GM18505 (cell line): ENCODE results near the gene NUCB1.
"Not testable (repeated sequence)": the region's sequence is repeated elsewhere in the genome, so short reads cannot be mapped to it uniquely, and the experiment has no call there.

ENCODE experiments used
- ATAC-seq: cut with Tn5 transposase; IDR thresholded peaks from one replicate; pipeline ENCODE4 v1.9.1; 2021; ENCODE audit not compliant: unreplicated experiment
- POLR2A ChIP-seq: IDR thresholded peaks from 4 replicates; pipeline ENCODE4 v1.6.1; 2011; ENCODE audit warnings: borderline replicate concordance; ENCODE audit not compliant: insufficient read depth, insufficient read length; ENCODE audit errors: extremely low read depth

Gene NUCB1

DNA sequence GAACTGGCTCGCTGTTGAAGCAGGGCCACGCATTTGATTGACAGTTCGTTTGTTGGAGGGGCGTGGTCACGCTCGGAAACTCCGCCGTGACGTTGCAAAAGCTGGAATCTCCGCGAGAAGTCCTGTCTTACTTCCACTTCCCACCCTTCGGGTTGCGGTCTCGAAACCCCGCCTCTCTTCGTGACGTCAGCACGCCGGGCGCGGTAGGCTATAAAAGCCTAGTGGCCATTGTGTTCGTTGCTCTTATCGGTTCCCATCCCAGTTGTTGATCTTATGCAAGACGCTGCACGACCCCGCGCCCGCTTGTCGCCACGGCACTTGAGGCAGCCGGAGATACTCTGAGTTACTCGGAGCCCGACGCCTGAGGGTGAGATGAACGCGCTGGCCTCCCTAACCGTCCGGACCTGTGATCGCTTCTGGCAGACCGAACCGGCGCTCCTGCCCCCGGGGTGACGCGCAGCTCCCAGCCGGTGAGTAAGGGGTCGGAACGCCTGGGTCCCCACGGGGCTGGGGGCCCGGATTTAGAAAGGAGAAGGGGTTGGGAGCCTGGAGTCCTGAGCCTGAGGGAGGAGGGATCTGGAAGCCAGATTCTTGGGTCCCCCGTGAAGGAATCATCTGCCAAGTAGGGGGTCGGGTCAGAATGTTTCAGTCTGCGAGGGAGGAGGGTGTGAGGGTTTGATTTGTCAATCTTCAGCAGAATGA, 27.8 kb upstream of the NUCB1 start, which contains the start of gene PPP1R15A:
Gene PPP1R15A (plus strand): TSS at position 240 of the 702 bp plus-strand sequence. CDS start 813 bp downstream, outside the sequence.
- ATAC-seq: peak; percentile 44
- TF ChIP-seq POLR2A: peak; percentile 100

DNA sequence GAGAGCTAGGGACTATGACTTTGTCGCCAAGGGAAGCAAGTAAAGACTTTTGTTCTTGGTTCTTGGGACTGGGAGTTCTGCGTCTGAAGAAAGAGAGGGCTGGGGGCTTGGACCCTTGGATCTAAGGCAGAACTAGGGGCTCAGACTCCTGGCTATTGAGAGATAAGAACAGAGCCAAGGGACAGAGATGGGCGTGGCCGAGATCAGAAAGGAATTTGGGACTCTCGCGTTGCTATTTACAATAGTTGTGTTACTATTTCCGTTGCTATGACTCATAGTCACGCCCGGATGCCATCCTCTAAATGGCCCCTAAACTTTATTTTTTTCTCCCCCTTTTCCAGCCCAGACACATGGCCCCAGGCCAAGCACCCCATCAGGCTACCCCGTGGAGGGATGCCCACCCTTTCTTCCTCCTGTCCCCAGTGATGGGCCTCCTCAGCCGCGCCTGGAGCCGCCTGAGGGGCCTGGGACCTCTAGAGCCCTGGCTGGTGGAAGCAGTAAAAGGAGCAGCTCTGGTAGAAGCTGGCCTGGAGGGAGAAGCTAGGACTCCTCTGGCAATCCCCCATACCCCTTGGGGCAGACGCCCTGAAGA, 27.1 kb upstream of the NUCB1 start:
- ATAC-seq: no peak
- no peak for TF ChIP-seq POLR2A

DNA sequence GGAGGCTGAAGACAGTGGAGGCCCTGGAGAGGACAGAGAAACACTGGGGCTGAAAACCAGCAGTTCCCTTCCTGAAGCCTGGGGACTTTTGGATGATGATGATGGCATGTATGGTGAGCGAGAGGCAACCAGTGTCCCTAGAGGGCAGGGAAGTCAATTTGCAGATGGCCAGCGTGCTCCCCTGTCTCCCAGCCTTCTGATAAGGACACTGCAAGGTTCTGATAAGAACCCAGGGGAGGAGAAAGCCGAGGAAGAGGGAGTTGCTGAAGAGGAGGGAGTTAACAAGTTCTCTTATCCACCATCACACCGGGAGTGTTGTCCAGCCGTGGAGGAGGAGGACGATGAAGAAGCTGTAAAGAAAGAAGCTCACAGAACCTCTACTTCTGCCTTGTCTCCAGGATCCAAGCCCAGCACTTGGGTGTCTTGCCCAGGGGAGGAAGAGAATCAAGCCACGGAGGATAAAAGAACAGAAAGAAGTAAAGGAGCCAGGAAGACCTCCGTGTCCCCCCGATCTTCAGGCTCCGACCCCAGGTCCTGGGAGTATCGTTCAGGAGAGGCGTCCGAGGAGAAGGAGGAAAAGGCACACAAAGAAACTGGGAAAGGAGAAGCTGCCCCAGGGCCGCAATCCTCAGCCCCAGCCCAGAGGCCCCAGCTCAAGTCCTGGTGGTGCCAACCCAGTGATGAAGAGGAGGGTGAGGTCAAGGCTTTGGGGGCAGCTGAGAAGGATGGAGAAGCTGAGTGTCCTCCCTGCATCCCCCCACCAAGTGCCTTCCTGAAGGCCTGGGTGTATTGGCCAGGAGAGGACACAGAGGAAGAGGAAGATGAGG, 26.4 kb upstream of the NUCB1 start:
- TF ChIP-seq POLR2A: no peak
- no peak for ATAC-seq

DNA sequence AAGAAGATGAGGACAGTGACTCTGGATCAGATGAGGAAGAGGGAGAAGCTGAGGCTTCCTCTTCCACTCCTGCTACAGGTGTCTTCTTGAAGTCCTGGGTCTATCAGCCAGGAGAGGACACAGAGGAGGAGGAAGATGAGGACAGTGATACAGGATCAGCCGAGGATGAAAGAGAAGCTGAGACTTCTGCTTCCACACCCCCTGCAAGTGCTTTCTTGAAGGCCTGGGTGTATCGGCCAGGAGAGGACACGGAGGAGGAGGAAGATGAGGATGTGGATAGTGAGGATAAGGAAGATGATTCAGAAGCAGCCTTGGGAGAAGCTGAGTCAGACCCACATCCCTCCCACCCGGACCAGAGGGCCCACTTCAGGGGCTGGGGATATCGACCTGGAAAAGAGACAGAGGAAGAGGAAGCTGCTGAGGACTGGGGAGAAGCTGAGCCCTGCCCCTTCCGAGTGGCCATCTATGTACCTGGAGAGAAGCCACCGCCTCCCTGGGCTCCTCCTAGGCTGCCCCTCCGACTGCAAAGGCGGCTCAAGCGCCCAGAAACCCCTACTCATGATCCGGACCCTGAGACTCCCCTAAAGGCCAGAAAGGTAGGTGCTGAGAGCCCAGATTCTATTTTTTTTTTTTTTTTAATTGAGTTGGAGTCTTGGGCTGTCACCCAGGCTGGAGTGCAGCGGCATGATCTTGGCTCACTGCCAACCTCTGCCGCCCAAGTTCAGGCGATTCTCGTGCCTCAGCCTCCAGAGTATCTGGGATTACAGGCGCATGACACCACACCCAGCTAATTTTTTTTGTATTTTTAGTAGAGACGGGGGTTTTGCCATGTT, 25.6 kb upstream of the NUCB1 start:
- no peak for ATAC-seq
- TF ChIP-seq POLR2A: peak; percentile 37

DNA sequence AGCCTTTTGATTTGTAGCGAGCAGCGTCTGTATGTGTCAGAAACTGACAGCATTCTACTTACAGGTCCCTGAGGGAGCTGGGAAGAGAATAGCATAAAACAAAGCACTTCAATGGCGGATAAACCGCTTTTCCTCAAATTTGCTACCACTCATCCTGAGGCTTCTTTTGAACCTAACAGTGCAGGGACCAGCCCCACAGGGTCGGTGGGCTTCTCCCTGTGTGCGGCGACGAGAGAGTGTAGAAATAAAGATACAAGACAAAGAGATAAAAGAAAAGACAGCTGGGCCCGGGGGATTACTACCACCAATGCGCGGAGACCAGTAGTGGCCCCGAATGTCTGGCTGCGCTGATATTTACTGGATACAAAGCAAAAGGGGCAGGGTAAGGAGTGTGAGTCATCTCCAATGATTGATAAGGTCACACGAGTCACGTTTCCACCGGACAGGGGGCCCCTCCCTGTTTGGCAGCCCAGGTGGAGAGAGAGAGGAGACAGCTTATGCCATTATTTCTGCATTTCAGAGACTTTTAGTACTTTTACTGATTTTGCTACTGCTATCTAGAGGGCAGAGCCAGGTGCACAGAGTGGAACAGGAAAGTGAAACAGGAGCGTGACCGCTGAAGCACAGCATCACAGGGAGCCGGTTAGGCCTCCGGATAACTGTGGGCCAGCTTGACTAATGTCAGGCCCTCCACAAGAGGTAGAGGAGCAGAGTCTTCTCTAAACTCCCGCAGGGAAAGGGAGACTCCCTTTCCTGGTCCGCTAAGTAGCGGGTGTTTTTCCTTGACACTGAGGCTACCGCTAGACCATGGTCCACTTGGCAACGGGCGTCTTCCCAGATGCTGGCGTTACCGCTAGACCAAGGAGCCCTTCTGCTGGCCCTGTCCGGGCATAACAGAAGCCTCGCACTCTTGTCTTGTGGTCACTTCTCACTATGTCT, 23.8 kb upstream of the NUCB1 start:
- ATAC-seq: not testable (repeated sequence)
- peak; percentile 56 for TF ChIP-seq POLR2A

DNA sequence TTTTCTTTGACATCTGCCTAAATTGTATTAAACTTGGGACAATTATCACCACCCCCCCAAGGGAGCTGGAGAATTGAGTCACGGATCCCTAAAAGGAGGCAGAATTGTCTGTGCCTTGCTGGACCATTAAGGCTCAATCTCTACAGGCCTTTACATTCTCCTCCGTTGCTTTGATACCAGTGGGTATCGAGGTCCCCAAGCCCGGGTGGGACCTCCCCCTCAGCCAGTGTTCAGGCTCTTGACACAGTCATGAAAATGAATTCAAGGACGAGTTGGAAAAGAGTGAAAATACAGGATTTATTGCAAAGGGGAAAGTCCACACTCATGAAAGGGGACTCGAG, 22.3 kb upstream of the NUCB1 start:
- TF ChIP-seq POLR2A: no peak
- ATAC-seq: no peak

DNA sequence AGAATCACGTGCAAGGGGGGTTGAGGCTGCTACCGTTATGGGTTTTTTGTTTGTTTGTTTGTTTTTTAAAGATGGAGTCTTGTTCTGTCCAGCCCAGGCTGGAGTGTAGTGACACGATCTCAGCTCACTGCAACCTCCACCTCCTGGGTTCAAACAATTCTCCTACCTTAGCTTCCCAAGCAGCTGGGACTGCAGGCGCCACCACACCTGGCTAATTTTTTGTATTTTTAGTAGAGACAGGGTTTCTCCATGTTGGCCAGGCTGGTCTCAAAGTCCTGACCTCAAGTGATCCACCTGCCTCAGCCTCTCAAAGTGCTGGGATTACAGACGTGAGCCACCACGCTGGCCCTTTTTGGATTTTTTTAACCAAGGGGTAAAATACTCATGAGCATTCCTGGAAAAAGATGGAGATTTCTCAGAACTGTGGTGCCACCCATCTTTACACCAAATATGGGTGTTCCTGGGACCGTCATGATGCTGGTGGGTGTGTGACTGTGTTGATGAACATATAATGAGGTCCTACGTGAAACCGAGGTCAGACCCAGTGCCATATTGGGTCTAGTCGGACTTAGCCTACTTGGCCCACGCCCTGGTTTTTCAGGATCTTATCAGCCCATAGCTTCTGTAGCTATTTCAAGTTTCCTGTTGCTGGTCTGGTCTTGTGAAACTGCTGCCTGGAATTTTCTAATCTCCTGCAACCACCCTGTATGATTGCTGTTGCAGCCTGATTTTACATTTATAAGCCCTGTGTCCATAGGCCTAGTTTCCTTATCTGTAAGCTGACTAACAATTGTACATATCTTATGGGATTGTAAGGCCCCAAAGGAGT, 21.7 kb upstream of the NUCB1 start:
- TF ChIP-seq POLR2A: peak; percentile 40
- ATAC-seq: no peak

DNA sequence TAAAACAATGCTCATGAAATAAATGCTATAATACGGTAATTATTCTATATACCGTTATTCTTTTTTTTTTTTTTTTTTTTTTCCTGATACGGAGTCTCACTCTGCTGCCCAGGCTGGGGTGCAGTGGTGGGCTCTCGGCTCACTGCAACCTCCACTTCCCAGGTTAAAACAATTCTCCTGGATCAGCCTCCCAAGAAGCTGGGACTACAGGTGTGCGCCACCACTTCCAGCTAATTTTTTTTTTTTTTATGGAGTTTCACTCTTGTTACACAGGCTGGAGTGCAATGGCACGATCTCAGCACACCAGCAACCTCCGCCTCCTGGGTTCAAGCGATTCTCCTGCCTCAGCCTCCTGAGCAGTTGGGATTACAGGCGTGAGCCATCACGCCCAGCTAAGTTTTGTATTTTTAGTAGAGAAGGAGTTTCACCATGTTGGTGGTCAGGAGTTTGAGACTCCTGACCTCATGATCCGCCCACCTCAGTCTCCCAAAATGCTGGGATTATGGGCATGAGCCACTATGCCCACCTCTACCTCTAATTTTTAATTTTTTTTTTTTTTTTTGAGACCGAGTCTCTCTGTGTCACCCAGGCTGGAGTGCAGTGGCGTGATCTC, 21.0 kb upstream of the NUCB1 start:
- TF ChIP-seq POLR2A: no peak
- no peak for ATAC-seq

DNA sequence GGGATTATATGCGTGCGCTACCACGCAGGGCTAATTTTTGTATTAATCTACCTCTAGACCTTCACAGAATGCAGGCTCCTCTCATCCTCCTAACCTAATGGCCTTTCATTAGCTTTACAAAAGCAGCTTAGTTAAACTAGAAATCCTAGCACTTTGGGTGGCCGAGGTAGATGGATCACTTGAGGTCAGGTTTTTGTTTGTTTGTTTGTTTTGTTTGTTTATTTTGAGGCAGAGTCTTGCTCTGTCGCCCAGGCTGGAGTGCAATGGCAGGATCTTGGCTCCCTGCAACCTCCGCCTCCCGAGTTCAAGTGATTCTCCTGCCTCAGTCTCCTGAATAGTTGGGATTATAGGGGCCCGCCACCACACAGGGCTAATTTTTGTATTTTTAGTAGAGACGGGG, 20.4 kb upstream of the NUCB1 start:
- ATAC-seq: not testable (repeated sequence)

DNA sequence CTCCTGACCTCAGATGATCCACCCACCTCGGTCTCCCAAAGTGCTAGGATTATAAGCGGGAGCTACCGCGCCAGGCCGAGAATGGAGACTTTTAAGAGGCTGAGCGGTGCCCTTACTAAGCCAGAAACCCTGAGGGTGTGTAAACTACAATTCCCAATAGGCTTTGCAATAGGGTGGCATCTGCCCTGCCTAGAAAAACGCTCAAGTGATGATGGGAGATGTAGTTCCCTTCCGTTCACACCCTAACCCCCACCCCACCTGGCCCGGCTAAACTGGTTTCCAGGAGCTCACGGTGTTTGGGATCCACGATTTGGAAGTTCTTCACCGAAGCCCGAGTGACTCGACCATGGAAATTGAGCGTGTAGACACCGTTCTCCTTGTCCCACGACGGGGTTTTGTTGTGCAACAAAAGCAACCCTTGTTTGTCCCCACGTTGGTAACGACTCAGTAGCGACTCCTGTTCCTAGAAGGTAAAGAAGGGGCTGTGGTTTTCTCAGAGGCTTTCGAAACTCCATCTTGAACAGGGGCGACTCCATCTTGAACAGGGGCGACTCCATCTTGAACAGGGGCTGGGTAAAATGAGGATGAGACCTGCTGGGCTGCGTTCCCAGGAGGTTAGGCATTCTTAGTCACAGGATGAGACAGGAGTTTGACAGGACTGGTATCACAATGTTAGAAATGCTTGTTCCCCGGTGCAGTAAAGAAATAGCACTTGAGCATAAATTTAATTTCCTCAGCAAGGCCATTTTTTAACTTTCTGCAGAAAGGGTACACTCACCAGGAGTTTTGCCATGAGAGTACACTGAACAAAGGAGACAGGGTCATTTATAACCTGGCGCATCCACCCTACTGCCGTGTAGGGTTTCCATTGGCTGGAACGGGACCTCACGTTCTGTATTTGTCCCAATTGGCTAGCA, 18.1 kb upstream of the NUCB1 start:
- TF ChIP-seq POLR2A: no peak
- no peak for ATAC-seq
